Lower leg skin (tissue), 3 donors: ENCODE results near the gene HES3.

Source experiments
- CTCF ChIP-seq, 3 donors: fragments of 450-650 bp; IDR thresholded peaks; one replicate each; pipeline ENCODE4 v1.5.1; 2016; ENCODE audit warnings: antibody characterized with exemption in 3 of 3, mild to moderate bottlenecking in 3 of 3, moderate library complexity in 2 of 3
- POLR2A ChIP-seq, 2 donors: fragments of 450-650 bp; IDR thresholded peaks; one replicate each; pipeline ENCODE4 v1.6.1; 2016 to 2017; ENCODE audit warnings: antibody characterized with exemption in 2 of 2, mild to moderate bottlenecking in 1 of 2, moderate library complexity in 1 of 2

- TF ChIP-seq CTCF (IDR thresholded peaks at IDR 0.05), result no peak
- no peak for TF ChIP-seq POLR2A (IDR thresholded peaks at IDR 0.05)
These were observed 43.5 kb downstream of the HES3 start for GRCh38 chr1:6287431-6287886.
